Liver (tissue), 3 donors: ENCODE data around the gene SSPN.

Experiments used
- GABPA ChIP-seq, 2 donors: IDR thresholded peaks in 1 of 2; conservative IDR thresholded peaks in 1 of 2; 2 replicates each; pipeline ENCODE4 v1.6.1; 2016; ENCODE audit warnings: antibody characterized with exemption in 2 of 2, mild to moderate bottlenecking in 1 of 2, moderate library complexity in 1 of 2
- TF ChIP-seq, protein P1 (sequence below): fragments of 150-350 bp; IDR thresholded peaks from 2 replicates; pipeline ENCODE4 v1.5.1; 2017; ENCODE audit warnings: improper control_type of control experiment, low read depth, low read length; ENCODE audit not compliant: missing input control
- donor health status: healthy.
- donor health status: healthy.

DNA sequence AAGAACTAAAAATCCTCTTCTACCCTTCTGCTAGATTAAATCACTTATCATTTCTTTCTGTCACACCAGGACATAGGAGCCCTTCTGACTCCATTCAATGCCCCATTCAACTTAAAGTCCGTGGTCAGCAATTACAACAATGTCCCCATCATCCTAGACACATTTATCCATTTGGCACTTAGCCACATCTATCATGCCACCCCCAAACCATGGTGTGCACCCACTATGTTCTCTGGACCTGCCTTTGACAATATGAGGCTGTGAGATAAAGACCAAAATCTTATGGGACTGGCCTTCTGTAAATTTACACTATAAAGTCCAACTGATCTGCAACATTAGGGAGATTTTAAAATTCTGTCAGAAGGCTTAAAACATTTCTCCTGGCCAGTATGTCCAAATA, 104.4 kb downstream of the SSPN start:
- no peak for TF ChIP-seq GABPA (IDR thresholded peaks at IDR 0.05 in 1 of 2, conservative IDR thresholded peaks at IDR 0.05 in 1 of 2)
- TF ChIP-seq, protein P1, sequence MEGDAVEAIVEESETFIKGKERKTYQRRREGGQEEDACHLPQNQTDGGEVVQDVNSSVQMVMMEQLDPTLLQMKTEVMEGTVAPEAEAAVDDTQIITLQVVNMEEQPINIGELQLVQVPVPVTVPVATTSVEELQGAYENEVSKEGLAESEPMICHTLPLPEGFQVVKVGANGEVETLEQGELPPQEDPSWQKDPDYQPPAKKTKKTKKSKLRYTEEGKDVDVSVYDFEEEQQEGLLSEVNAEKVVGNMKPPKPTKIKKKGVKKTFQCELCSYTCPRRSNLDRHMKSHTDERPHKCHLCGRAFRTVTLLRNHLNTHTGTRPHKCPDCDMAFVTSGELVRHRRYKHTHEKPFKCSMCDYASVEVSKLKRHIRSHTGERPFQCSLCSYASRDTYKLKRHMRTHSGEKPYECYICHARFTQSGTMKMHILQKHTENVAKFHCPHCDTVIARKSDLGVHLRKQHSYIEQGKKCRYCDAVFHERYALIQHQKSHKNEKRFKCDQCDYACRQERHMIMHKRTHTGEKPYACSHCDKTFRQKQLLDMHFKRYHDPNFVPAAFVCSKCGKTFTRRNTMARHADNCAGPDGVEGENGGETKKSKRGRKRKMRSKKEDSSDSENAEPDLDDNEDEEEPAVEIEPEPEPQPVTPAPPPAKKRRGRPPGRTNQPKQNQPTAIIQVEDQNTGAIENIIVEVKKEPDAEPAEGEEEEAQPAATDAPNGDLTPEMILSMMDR: no peak
